H1 (cell line): Measurements from ENCODE around the gene CSNK2A3. TPM values are rescaled to one million over a fixed set of nuclear protein-coding genes. Genes with fewer than 3 reads are reported as not detected.

Experiments used
- CTCF ChIA-PET: fragments of 300-600 bp; sonication (Branson Sonifier 250); formaldehyde crosslinking; loops from one replicate; lab custom pipeline; 2021; ENCODE audit not compliant: partially characterized antibody; lab: Charles Lee
- POLR2A ChIA-PET: fragments of 300-600 bp; sonication (Branson Sonifier 250); formaldehyde crosslinking; loops from one replicate; lab custom pipeline; 2021; ENCODE audit warnings: inconsistent platforms; ENCODE audit not compliant: partially characterized antibody; lab: Charles Lee
- DNase-seq, 2 experiments: peaks; one replicate each; pipeline versions ENCODE4 v3.0.0 to v3.0.0-alpha.2; 2010 to 2022; ENCODE audit warnings: low spot score in 2 of 2, low read depth in 1 of 2, mixed read lengths in 1 of 2
- FAIRE-seq: peaks from 2 replicates; lab custom pipeline; 2011; peaks lifted over from hg19 to GRCh38; lab: Jason Lieb, UNC
- H2AFZ ChIP-seq: 2 replicates; pipeline ENCODE4 v1.8.1; 2012; ENCODE audit warnings: low read length, inconsistent platforms
- H2AK5ac ChIP-seq: 2 replicates; pipeline ENCODE4 v1.6.1; 2013; ENCODE audit warnings: low read depth, low read length
- H2BK120ac ChIP-seq: replicated peaks from 2 replicates; pipeline ENCODE3; 2013; ENCODE audit warnings: low read depth, low read length, inconsistent platforms
- H2BK12ac ChIP-seq: 2 replicates; pipeline ENCODE4 v1.6.1; 2013; ENCODE audit warnings: low read depth, low read length
- H2BK15ac ChIP-seq: 2 replicates; pipeline ENCODE4 v1.6.1; 2013; ENCODE audit warnings: low read length
- H2BK20ac ChIP-seq: 2 replicates; pipeline ENCODE4 v1.6.1; 2013; ENCODE audit warnings: low read length
- H2BK5ac ChIP-seq: 2 replicates; pipeline ENCODE4 v1.6.1; 2013; ENCODE audit warnings: low read depth, low read length
- H3K14ac ChIP-seq: 2 replicates; pipeline ENCODE4 v1.6.1; 2013; ENCODE audit warnings: inconsistent platforms; ENCODE audit not compliant: insufficient read length
- H3K18ac ChIP-seq: 2 replicates; pipeline ENCODE4 v1.6.1; 2013; ENCODE audit warnings: low read length; ENCODE audit errors: extremely low read depth
- H3K23ac ChIP-seq: 2 replicates; pipeline ENCODE4 v1.6.1; 2013; ENCODE audit warnings: inconsistent platforms; ENCODE audit not compliant: insufficient read length
- H3K23me2 ChIP-seq: 2 replicates; pipeline ENCODE4 v1.6.1; 2013; ENCODE audit warnings: low read depth, low read length
- H3K27ac ChIP-seq: 2 replicates; pipeline ENCODE4 v1.6.1; 2011; ENCODE audit warnings: low read depth, low read length, inconsistent platforms
- H3K27me3 ChIP-seq, 4 experiments: replicated peaks in 1 of 4; 1 replicate in 1 of 4; 2 replicates in 3 of 4; pipeline versions ENCODE4 v1.6.1 to v1.8.1; 2011 to 2013; ENCODE audit warnings: low read length in 3 of 4, mild to moderate bottlenecking in 3 of 4, inconsistent platforms in 2 of 4, mixed read lengths in 2 of 4, moderate library complexity in 1 of 4; ENCODE audit not compliant: control insufficient read depth in 3 of 4, insufficient read depth in 3 of 4; ENCODE audit errors: extremely low read depth in 1 of 4
- H3K36me3 ChIP-seq, 4 experiments: 2 replicates each; pipeline versions ENCODE4 v1.6.1 to v1.8.1; 2011 to 2013; ENCODE audit warnings: mild to moderate bottlenecking in 4 of 4, low read length in 3 of 4, moderate library complexity in 2 of 4, control low read depth in 1 of 4, inconsistent platforms in 1 of 4; ENCODE audit not compliant: insufficient read depth in 4 of 4, control insufficient read depth in 2 of 4
- H3K4ac ChIP-seq: replicated peaks from 2 replicates; pipeline ENCODE3; 2013; ENCODE audit warnings: low read length, low read depth, mixed read lengths, inconsistent platforms; ENCODE audit not compliant: insufficient read length
- H3K4me1 ChIP-seq, 4 experiments: replicated peaks in 1 of 4; 1 replicate in 1 of 4; 2 replicates in 3 of 4; pipeline versions ENCODE4 v1.6.1 to v1.8.1; 2011 to 2013; ENCODE audit warnings: low read length in 3 of 4, inconsistent platforms in 2 of 4, mixed read lengths in 1 of 4; ENCODE audit not compliant: insufficient read depth in 4 of 4, control insufficient read depth in 3 of 4
- H3K4me2 ChIP-seq, 2 experiments: 2 replicates each; pipeline versions ENCODE4 v1.6.1 to v1.8.1; 2011 to 2013; ENCODE audit warnings: low read depth in 2 of 2, low read length in 2 of 2, control low read depth in 1 of 2, inconsistent platforms in 1 of 2, mild to moderate bottlenecking in 1 of 2; ENCODE audit not compliant: insufficient read depth in 1 of 2
- H3K4me3 ChIP-seq, 4 experiments: fragments of 200-600, 300-600 bp in 1 of 4; sonication (generic), shearing (Covaris generic), sonication (Bioruptor Twin) in 1 of 4; 2 replicates each; pipeline versions ENCODE4 v1.5.1 to v1.8.1; 2011 to 2016; ENCODE audit warnings: low read length in 4 of 4, low read depth in 3 of 4, control low read depth in 2 of 4, inconsistent platforms in 2 of 4, mild to moderate bottlenecking in 2 of 4, mixed read lengths in 1 of 4, moderate library complexity in 1 of 4; ENCODE audit not compliant: insufficient read depth in 2 of 4; ENCODE audit errors: extremely low read depth in 1 of 4
- H3K56ac ChIP-seq: replicated peaks from 2 replicates; pipeline ENCODE3; 2013; ENCODE audit warnings: low read depth, mild to moderate bottlenecking, mixed read lengths, low read length, inconsistent platforms; ENCODE audit not compliant: insufficient read length
- H3K79me1 ChIP-seq: 2 replicates; pipeline ENCODE4 v1.6.1; 2013; ENCODE audit warnings: low read depth, low read length, control low read depth
- H3K79me2 ChIP-seq, 2 experiments: 2 replicates each; pipeline versions ENCODE4 v1.6.1 to v1.8.1; 2012 to 2013; ENCODE audit warnings: low read length in 2 of 2, mild to moderate bottlenecking in 2 of 2, inconsistent platforms in 1 of 2; ENCODE audit not compliant: insufficient read depth in 2 of 2, control insufficient read depth in 1 of 2
- H3K9ac ChIP-seq, 4 experiments: replicated peaks in 1 of 4; 1 replicate in 1 of 4; 2 replicates in 3 of 4; pipeline versions ENCODE4 v1.6.1 to v1.8.1; 2011 to 2013; ENCODE audit warnings: low read depth in 3 of 4, low read length in 3 of 4, control low read depth in 2 of 4, mild to moderate bottlenecking in 2 of 4, moderate library complexity in 2 of 4, inconsistent platforms in 1 of 4; ENCODE audit errors: extremely low read depth in 1 of 4
- H3K9me3 ChIP-seq, 2 experiments: 2 replicates each; pipeline versions ENCODE4 v1.6.1 to v1.8.1; 2012 to 2013; ENCODE audit warnings: mild to moderate bottlenecking in 2 of 2, moderate library complexity in 2 of 2, control low read depth in 1 of 2, inconsistent platforms in 1 of 2, low read depth in 1 of 2, low read length in 1 of 2, mixed read lengths in 1 of 2; ENCODE audit not compliant: insufficient read depth in 2 of 2
- H4K20me1 ChIP-seq, 2 experiments: replicated peaks in 1 of 2; 2 replicates each; pipeline versions ENCODE3 to v1.8.1; 2011 to 2013; ENCODE audit warnings: inconsistent platforms in 2 of 2, low read length in 2 of 2, mild to moderate bottlenecking in 1 of 2; ENCODE audit not compliant: insufficient read depth in 2 of 2, control insufficient read depth in 1 of 2
- H4K5ac ChIP-seq: 2 replicates; pipeline ENCODE4 v1.6.1; 2013; ENCODE audit warnings: low read length, low read depth, mixed read lengths, inconsistent platforms; ENCODE audit not compliant: insufficient read length
- H4K8ac ChIP-seq: 2 replicates; pipeline ENCODE4 v1.8.0; 2013; ENCODE audit warnings: mild to moderate bottlenecking, moderate library complexity, low read length, inconsistent platforms; ENCODE audit not compliant: insufficient read depth; ENCODE audit errors: extremely low read depth
- H4K91ac ChIP-seq: replicated peaks from 2 replicates; pipeline ENCODE3; 2013; ENCODE audit warnings: low read length, mixed read lengths, inconsistent platforms; ENCODE audit not compliant: insufficient read length
- BCL11A ChIP-seq, 2 experiments: IDR thresholded peaks; one replicate each; pipeline ENCODE4 v1.6.1; 2011; ENCODE audit warnings: low read depth in 2 of 2, low read length in 2 of 2, mild to moderate bottlenecking in 2 of 2
- CHD1 ChIP-seq: IDR thresholded peaks from 2 replicates; pipeline ENCODE4 v1.6.1; 2012; ENCODE audit warnings: low read depth, low read length, improper control_type of control experiment
- NRF1 ChIP-seq: IDR thresholded peaks from 2 replicates; pipeline ENCODE4 v1.6.1; 2011; ENCODE audit warnings: mild to moderate bottlenecking, low read depth, low read length, improper control_type of control experiment
- POLR2A ChIP-seq, 2 experiments: IDR thresholded peaks; 1 replicate in 1 of 2; 2 replicates in 1 of 2; pipeline ENCODE4 v1.6.1; 2011; ENCODE audit warnings: low read depth in 2 of 2, low read length in 2 of 2, mild to moderate bottlenecking in 2 of 2; ENCODE audit errors: control extremely low read depth in 1 of 2
- POLR2AphosphoS5 ChIP-seq: IDR thresholded peaks from 2 replicates; pipeline ENCODE4 v1.6.1; 2011; ENCODE audit warnings: low read depth, low read length
- RBBP5 ChIP-seq: IDR thresholded peaks from 2 replicates; pipeline ENCODE4 v1.7.1; 2012; ENCODE audit warnings: low read depth, mild to moderate bottlenecking, inconsistent platforms, low read length, moderate library complexity, borderline replicate concordance
- RNF2 ChIP-seq: fragments of 200-900, 300-1000 bp; sonication (generic); IDR thresholded peaks from 2 replicates; pipeline ENCODE4 v1.7.1; 2016; ENCODE audit warnings: borderline replicate concordance, low read depth, mild to moderate bottlenecking, antibody characterized with exemption, low read length; ENCODE audit not compliant: poor library complexity, severe bottlenecking; ENCODE audit errors: missing control alignments
- SP1 ChIP-seq: IDR thresholded peaks from 2 replicates; pipeline ENCODE4 v1.6.1; 2011; ENCODE audit warnings: low read depth, low read length
- SP2 ChIP-seq: IDR thresholded peaks from 2 replicates; pipeline ENCODE4 v1.6.1; 2012; ENCODE audit warnings: mild to moderate bottlenecking, low read length, inconsistent platforms
- SUZ12 ChIP-seq: fragments of 200-600 bp; sonication (generic); IDR thresholded peaks from 2 replicates; pipeline ENCODE4 v1.6.1; 2012; ENCODE audit warnings: mild to moderate bottlenecking, inconsistent platforms, low read length, moderate library complexity, mixed read lengths
- TAF7 ChIP-seq: optimal IDR thresholded peaks from 2 replicates; pipeline ENCODE3; 2011; ENCODE audit warnings: low read depth, mild to moderate bottlenecking, inconsistent platforms, low read length, moderate library complexity, borderline replicate concordance
- TBP ChIP-seq: IDR thresholded peaks from 2 replicates; pipeline ENCODE4 v1.6.1; 2011; ENCODE audit warnings: low read depth, low read length, improper control_type of control experiment
- WGBS, 2 experiments: shearing (Covaris generic) in 1 of 2; methylation state at CpG; one replicate each; pipeline versions ENCODE4 v1.1.6 to v1.1.7; 2013 to 2015; ENCODE audit warnings: low lambda C conversion rate in 2 of 2, mixed read lengths in 2 of 2, inconsistent platforms in 1 of 2, low coverage in 1 of 2, missing lambda C conversion rate in 1 of 2; ENCODE audit not compliant: insufficient replicate concordance in 2 of 2, insufficient coverage in 1 of 2, insufficient read length in 1 of 2; ENCODE audit errors: extremely low coverage in 1 of 2, missing lambda C conversion rate in 1 of 2; 5-methylcytosine and 5-hydroxymethylcytosine counted together
- polyA plus RNA-seq, 7 experiments: library from polyadenylated mRNA; depleted of rRNA in 3 of 7; stranded (reverse) in 5 of 7; unstranded in 2 of 7; fragments of >200 nt in 5 of 7; fragments of 200-250 nt in 2 of 7; gene quantifications; 1 replicate in 5 of 7; 2 replicates in 1 of 7; 4 replicates in 1 of 7; pipeline versions ENCODE4 v1.2.1 to v1.2.3, GENCODE V29; 2011 to 2013; ENCODE audit warnings: missing spikeins in 2 of 7, mixed read lengths in 2 of 7
- total RNA-seq: library from RNA; stranded (reverse); fragmentation: NEBNext Ultra II Directional; extraction: Animal tissue kit (Norgen Biotek cat#: 25700); gene quantifications from 2 replicates; pipeline ENCODE4 v1.2.1, GENCODE V29; 2021

The CSNK2A3 gene
- total and polyA plus RNA-seq, 2 of the 8 experiments (the other 6 are each of a cell fraction or from before 2014, with no cell fraction given): 0.69 to 1.0 TPM

GRCh38 chr11:11381471-11382105 lies 28.5 kb upstream of the CSNK2A3 start:
- WGBS, 2 experiments: 89% methylated on average over 6 of the region's 6 CpGs; no CpG with 5 or more reads in 1 of the 2 experiments
- POLR2A ChIA-PET: no interaction called here
- Histone ChIP-seq H3K27ac (no peak overlapping the region), H4K91ac (no peak overlapping the region), H3K4me1 (peaks cover 0 to under 1% (median 0%) of the 10 kb centered on the region in 4 experiments; a peak in 1 of 7 replicates), H3K23me2 (no peaks in the 10 kb centered on the region), H3K18ac (no peak overlapping the region), H2BK20ac (no peak overlapping the region), H4K20me1 (peaks cover 0 to 3% of the 10 kb centered on the region in 2 experiments), H2AK5ac (no peak overlapping the region), H3K9me3 (no peaks in the 10 kb centered on the region), H2BK15ac (no peak overlapping the region), H3K14ac (no peak overlapping the region), H3K27me3 (no peaks in the 10 kb centered on the region), H4K8ac (no peak overlapping the region), H2BK120ac (no peak overlapping the region), H3K79me1 (no peaks in the 10 kb centered on the region), H3K4me3 (no peak overlapping the region), H2BK12ac (no peak overlapping the region), H4K5ac (no peak overlapping the region), H2AFZ (no peak overlapping the region), H2BK5ac (no peak overlapping the region), H3K56ac (no peak overlapping the region), H3K4ac (no peak overlapping the region), H3K36me3 (no peaks in the 10 kb centered on the region), H3K4me2 (no peak overlapping the region), H3K9ac (no peak overlapping the region), H3K79me2 (no peaks in the 10 kb centered on the region), H3K23ac (no peak overlapping the region)
- FAIRE-seq (no peak), DNase-seq (no peak)
- CTCF ChIA-PET: interaction anchor here (1.2 kb wide), 1 partner anchor 13 kb away, joined by 3 read pairs; no protein-coding TSS in a partner anchor
- no peak for TF ChIP-seq TAF7
- no peak for TF ChIP-seq POLR2A (IDR thresholded peaks at IDR 0.05; ENCODE audit: control extremely low read depth in 1 of 2, low read depth in 2 of 2, low read length in 2 of 2)
- TF ChIP-seq TBP: no peak
- no peak for TF ChIP-seq SP1
- no peak for TF ChIP-seq SP2
- TF ChIP-seq NRF1: no peak
- TF ChIP-seq CHD1: no peak
- TF ChIP-seq POLR2AphosphoS5: no peak
- no peak for TF ChIP-seq RNF2
- TF ChIP-seq SUZ12: no peak
- TF ChIP-seq BCL11A (IDR thresholded peaks at IDR 0.05; ENCODE audit: low read depth in 2 of 2, low read length in 2 of 2): no peak
- no peak for TF ChIP-seq RBBP5
